Dermis microvascular lymphatic vessel endothelial cell (primary cell): ENCODE measurements around the gene GEMIN7. TPM values are rescaled to one million over a fixed set of nuclear protein-coding genes. Genes with fewer than 3 reads are reported as not detected.

Experiments
- DNase-seq, 2 donors: peaks; one replicate each; pipeline versions ENCODE4 v3.0.0 to v3.0.0-alpha.2; 2010; ENCODE audit warnings: low read depth in 2 of 2
- total RNA-seq: library from RNA; depleted of rRNA; stranded (reverse); fragments of >200 nt; gene quantifications from 2 replicates; pipeline ENCODE4 v1.2.1, GENCODE V29; 2014

Gene GEMIN7
- total RNA-seq, 1 donor from 2014 or later = 17.7 TPM

DNA sequence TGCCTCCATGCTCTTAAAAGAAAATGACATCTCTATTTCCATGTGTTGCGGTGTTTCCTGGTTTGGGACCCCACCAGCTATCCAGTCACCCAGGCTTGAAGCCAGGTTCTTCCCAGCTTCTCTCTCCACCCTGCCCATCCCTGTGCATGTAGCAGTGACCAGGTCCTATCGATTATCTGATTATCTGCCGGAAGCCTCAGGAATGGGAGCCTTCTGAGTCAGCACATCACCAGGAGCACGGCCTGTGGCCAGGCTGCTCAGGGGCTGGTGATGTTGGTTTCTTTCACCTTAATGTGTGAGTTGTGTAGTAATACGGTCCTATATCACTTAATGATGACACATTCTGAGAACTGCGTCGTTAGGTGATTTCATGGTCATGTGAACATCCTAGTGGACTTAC is 47.6 kb downstream of the GEMIN7 start:
- DNase-seq = no peak

DNA sequence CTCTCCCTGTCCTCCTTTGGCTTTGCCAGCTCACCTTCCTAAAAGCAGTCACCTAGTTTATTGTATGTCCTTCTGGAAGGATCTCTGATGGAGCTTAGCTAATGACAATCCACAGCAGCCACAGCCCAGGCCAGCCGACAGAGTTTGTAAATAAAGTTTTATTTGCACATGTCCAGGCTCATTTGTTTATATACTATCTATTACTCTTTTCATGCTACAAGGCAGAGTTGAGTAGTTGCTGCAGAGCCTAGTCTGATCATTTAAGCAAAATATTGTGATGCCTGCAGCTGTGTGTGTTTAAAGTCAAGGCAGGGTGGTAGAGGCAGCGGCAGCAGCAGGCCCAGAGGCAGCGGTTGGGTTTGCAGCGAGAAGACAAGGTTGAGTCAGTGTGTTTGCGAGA is 49.1 kb downstream of the GEMIN7 start:
- DNase-seq = no peak

DNA sequence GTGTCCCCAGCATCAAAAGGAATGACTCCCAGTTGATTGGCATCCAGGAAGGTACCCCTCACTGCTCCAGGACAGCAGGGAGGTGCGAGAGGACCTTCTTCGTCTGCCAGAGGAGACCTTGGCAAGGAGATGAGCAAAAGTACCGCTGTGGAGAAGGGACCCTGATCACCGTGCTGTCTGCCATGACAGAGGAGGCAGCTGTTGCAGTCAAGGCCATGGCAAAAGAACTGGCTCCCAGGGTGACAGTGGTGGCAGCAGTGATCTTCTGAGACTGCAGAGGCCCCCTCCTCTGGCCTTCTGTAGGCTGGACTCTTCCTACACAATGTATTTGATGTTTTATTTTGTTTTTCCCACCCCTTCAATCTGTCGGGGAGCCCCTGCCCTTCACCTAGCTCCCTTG is 49.7 kb downstream of the GEMIN7 start:
- DNase-seq = no peak

- no peak for DNase-seq
Observed at GRCh38 chr19:45130236-45130635, 51.2 kb downstream of the GEMIN7 start.

GRCh38 chr19:45130888-45131615 is 52.0 kb downstream of the GEMIN7 start:
- DNase-seq = peak in 1 of 2 donors; percentile 43

DNA sequence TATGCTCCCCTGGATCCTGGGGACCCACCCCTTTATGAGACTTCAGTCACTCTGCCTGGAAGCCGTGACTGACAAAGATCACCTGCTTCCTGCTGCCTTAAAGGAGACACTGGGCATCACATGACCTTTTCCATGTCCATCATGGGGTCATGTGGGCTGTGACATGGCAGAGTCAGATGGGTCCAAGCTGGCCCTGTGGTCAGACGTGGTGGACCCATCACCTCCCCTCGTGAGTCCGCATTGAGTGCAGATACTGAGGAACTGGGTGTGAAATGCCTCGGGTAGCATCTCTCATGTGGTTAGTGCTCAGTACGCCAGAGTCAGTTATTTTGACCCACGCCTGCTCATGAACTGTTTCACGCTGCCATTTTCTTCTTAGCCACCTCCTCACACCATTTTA is 54.6 kb downstream of the GEMIN7 start:
- DNase-seq = no peak

DNA sequence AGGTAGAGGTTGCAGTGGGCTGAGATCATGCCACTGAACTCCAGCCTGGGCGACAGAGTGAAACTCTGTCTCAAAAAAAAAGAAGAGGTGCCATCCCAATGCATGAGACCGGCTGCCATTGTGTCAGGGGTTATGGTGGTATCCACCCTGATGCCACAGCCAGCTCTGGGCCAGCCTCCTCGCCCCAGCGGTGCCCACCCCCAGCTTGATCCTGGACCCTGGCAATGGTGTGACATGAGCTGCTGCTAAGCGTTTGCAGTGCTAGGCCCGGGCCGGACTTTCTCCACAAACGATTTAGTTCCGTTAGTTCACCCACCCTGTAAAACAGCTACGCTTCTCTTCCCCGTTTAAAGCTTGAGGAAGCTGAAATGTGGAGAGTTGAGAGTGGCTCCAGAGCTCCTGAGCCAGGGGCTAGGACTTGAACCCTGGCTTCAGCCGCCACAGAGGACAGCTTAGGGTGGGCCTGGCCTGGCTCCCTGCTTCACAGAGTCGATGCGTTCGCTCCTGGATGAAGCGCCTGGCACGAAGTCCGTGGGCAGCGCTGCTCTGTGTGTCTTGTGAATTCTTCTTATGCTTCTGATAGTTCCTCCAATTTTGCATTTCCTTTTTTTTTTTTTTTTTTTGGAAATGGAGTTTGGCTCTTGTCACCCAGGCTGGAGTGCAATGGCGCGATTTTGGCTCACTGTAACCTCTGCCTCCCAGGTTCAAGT is 56.3 kb downstream of the GEMIN7 start:
- no peak for DNase-seq

DNA sequence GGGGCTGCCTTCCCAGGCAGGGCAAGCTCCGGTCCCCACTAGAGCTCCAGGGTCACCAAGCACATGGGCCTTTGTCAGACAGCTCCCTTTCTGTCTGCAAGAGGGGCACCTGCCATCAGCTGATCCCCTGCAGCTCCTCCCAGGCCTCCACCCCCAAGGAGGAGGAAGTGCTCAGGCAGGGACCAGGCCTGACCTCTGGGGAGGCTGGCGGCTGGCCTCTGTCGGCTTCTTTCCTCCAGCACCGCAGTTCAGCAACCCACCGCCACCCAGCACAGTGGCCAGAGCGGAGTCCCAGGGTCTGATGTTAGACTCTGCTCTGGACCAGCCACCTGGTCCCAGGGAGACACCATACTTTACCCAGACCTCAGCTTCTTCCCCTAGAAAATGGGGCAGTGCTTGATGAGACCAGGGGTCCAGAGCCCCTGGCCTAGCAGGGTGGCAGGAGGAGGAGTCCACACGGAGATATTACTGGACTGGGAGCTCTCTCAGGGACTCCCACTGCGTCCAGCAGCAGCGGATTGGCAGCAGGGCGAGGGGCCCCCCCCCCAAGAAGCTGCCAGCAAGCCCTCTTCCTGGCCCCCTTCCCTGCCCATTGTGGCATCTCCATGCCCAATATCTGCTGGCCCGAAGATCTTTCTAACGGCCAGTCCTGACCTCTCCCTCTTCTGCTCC is 57.6 kb downstream of the GEMIN7 start:
- no peak for DNase-seq

DNA sequence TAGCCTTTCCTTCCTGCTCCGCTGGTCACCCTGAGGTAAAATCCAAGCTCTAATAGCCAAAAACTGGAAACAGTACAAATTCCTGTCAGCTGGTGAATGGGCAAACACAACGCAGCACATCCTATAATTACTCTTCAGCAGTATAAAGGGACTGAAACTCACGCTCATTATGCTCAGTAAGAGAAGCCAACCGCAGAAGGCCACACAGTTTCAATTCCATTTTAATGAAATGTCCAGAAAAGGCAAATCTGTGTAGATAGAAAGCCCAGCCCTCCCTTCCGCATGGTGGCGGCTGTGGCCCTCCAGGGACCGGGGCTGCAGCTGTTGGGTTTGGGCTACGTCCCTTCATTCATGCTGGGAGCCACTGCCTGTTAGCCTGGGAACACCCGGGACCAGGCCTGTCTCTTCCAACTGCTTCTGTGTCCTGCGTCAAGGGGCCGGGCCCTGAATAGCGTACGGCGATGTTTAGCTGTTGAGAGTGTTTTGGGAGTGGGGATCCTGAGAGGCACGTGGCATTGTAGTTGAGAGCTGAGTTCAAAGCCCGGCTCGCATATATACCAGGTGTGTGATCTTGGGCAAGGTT is 58.2 kb downstream of the GEMIN7 start:
- DNase-seq = no peak

DNA sequence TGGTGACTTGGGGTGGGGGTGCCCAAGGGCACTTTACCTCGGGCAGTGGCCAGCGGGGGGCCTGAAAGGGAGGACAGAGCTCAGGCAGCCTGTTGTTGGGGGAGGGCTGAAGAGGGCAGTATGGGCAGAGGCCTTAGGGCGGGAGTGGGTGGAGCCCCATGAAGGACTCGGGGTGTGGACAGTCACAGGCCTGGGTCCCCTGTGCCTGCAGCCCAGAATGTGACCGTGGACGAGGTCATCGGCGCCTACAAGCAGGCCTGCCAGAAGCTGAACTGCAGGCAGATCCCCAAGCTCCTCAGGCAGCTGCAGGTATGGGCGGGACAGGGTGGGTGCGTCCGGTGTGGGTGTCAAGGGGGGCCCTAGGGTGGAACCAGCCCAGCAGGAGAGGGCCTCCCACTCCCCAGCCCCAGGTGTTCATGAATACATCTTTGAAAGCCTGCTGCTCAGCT is 59.3 kb downstream of the GEMIN7 start:
- no peak for DNase-seq

- DNase-seq = no peak
Observed at GRCh38 chr19:45139286-45140143, 60.5 kb downstream of the GEMIN7 start.

DNA sequence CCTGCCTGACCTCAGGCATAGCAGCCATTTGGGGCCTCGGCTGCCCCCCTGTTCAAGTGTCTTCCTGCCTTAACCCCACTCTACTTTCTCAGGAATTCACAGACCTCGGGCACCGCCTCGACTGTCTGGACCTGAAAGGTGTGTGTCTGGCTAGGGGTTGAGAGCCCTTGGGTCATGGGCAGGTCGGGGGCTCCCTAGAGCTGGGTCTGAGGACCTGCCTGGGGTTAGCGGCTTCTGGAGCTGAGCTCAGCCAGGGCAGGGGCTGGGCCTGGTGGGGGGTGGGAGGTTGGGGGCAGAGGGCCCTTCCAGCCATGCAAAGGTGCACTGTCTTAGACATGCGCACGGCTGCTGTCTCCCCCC is 61.1 kb downstream of the GEMIN7 start:
- no peak for DNase-seq

- DNase-seq = no peak
Observed at GRCh38 chr19:45140533-45140932, 61.5 kb downstream of the GEMIN7 start.

Other genes with a start within 250 kb of the GEMIN7 start
- gene NECTIN2, start 233.0 kb upstream of the GEMIN7 start, total RNA-seq = 75.6 and 127 TPM in 2 replicates
- gene TOMM40, start 188.0 kb upstream of the GEMIN7 start, total RNA-seq = 41.0 and 48.9 TPM in 2 replicates
- gene APOE, start 173.5 kb upstream of the GEMIN7 start, total RNA-seq = 0.64 and 3.5 TPM in 2 replicates
- 0.63 and 1.8 TPM in 2 replicates for gene APOC1, start 164.7 kb upstream of the GEMIN7 start, total RNA-seq
- not detected in 2 replicates for gene APOC4, start 137.0 kb upstream of the GEMIN7 start, total RNA-seq
- gene APOC2, start 133.2 kb upstream of the GEMIN7 start, total RNA-seq = not detected in 2 replicates
- gene CLPTM1, start 123.9 kb upstream of the GEMIN7 start, total RNA-seq = 23.2 and 52.6 TPM in 2 replicates
- gene RELB, start 77.8 kb upstream of the GEMIN7 start, total RNA-seq = 8.2 and 16.2 TPM in 2 replicates
- gene CLASRP, start 40.2 kb upstream of the GEMIN7 start, total RNA-seq = 4.2 and 6.6 TPM in 2 replicates
- gene ZNF296, start 2.8 kb upstream of the GEMIN7 start, total RNA-seq = 0.13 and 0.25 TPM in 2 replicates
- gene PPP1R37, start 13.9 kb downstream of the GEMIN7 start, total RNA-seq = 18.2 and 26.4 TPM in 2 replicates
- 0.13 TPM in 2 replicates for gene NKPD1, start 81.7 kb downstream of the GEMIN7 start, total RNA-seq
- gene TRAPPC6A, start 99.0 kb downstream of the GEMIN7 start, total RNA-seq = 19.0 and 34.4 TPM in 2 replicates
- gene BLOC1S3, start 99.5 kb downstream of the GEMIN7 start, total RNA-seq = 2.6 and 4.0 TPM in 2 replicates
- 0.63 and 1.0 TPM in 2 replicates for gene EXOC3L2, start 166.1 kb downstream of the GEMIN7 start, total RNA-seq
- 7.4 and 19.8 TPM in 2 replicates for gene MARK4, start 172.0 kb downstream of the GEMIN7 start, total RNA-seq
- 0.13 TPM in 1 of 2 replicates, not detected in the other for gene CKM, start 243.6 kb downstream of the GEMIN7 start, total RNA-seq